ENCODE data around the gene PTPN3.

GRCh38 chr9:109455391-109455790, 42.7 kb downstream of the PTPN3 start:
- TF ChIP-seq CTCF (conservative IDR thresholded peaks at IDR 0.05; ENCODE audit: low read length) (no peak), EZH2phosphoT487 (IDR thresholded peaks at IDR 0.05; ENCODE audit: borderline replicate concordance, low read depth, low read length) (no peak)
